GM12878 (cell line): ENCODE measurements around the gene TSC2.

Source experiments
- CEBPB ChIP-seq, 2 experiments: fragments of 150-350 bp in 1 of 2; IDR thresholded peaks; 2 replicates each; pipeline ENCODE4 v1.6.1; 2012 to 2014; ENCODE audit warnings: low read depth in 2 of 2, low read length in 2 of 2, borderline replicate concordance in 1 of 2, inconsistent platforms in 1 of 2
- CREM ChIP-seq: IDR thresholded peaks from 2 replicates; pipeline ENCODE4 v1.6.1; 2014; ENCODE audit warnings: antibody characterized with exemption, low read depth
- CTCF ChIP-seq, 3 experiments: IDR thresholded peaks in 2 of 3; conservative IDR thresholded peaks in 1 of 3; 2 replicates each; pipeline ENCODE4 v1.5.1; 2011; ENCODE audit warnings: low read depth in 3 of 3, low read length in 3 of 3, mild to moderate bottlenecking in 3 of 3, control low read depth in 2 of 3, moderate library complexity in 2 of 3, inconsistent platforms in 1 of 3, mixed read lengths in 1 of 3; ENCODE audit not compliant: control insufficient read depth in 2 of 3, insufficient read depth in 1 of 3; ENCODE audit errors: extremely low read depth in 1 of 3
- EZH2 ChIP-seq: IDR thresholded peaks from 2 replicates; pipeline ENCODE4 v1.6.1; 2012; ENCODE audit warnings: low read depth, mild to moderate bottlenecking, control low read depth, inconsistent platforms, low read length, borderline replicate concordance; ENCODE audit not compliant: control insufficient read depth
- HDAC2 ChIP-seq: fragments of 200-600 bp; sonication (generic); IDR thresholded peaks from 2 replicates; pipeline ENCODE4 v1.6.1; 2017
- MAX ChIP-seq: IDR thresholded peaks from 2 replicates; pipeline ENCODE4 v1.6.1; 2012; ENCODE audit warnings: low read depth, low read length, improper control_type of control experiment
- NBN ChIP-seq: fragments of 450-650 bp; IDR thresholded peaks from 2 replicates; pipeline ENCODE4 v1.6.1; 2016
- NFYB ChIP-seq: IDR thresholded peaks from 2 replicates; pipeline ENCODE4 v1.6.1; 2011; ENCODE audit warnings: low read depth, mild to moderate bottlenecking, low read length, improper control_type of control experiment, moderate library complexity; ENCODE audit not compliant: insufficient read depth
- POLR2A ChIP-seq: IDR thresholded peaks from 2 replicates; pipeline ENCODE4 v1.6.1; 2011; ENCODE audit warnings: low read depth, mild to moderate bottlenecking, low read length
- POLR2AphosphoS5 ChIP-seq: IDR thresholded peaks from 2 replicates; pipeline ENCODE4 v1.6.1; 2011; ENCODE audit warnings: mild to moderate bottlenecking, low read length, inconsistent platforms
- SKIL ChIP-seq: fragments of 450-650 bp; IDR thresholded peaks from 2 replicates; pipeline ENCODE4 v1.6.1; 2017; ENCODE audit warnings: mild to moderate bottlenecking, low read depth, inconsistent platforms; ENCODE audit not compliant: poor library complexity, severe bottlenecking
- TCF12 ChIP-seq: IDR thresholded peaks from 2 replicates; pipeline ENCODE4 v1.6.1; 2011; ENCODE audit warnings: low read depth, mild to moderate bottlenecking, low read length
- TCF7 ChIP-seq: IDR thresholded peaks from 2 replicates; pipeline ENCODE4 v1.6.1; 2014; ENCODE audit warnings: antibody characterized with exemption, borderline replicate concordance

DNA sequence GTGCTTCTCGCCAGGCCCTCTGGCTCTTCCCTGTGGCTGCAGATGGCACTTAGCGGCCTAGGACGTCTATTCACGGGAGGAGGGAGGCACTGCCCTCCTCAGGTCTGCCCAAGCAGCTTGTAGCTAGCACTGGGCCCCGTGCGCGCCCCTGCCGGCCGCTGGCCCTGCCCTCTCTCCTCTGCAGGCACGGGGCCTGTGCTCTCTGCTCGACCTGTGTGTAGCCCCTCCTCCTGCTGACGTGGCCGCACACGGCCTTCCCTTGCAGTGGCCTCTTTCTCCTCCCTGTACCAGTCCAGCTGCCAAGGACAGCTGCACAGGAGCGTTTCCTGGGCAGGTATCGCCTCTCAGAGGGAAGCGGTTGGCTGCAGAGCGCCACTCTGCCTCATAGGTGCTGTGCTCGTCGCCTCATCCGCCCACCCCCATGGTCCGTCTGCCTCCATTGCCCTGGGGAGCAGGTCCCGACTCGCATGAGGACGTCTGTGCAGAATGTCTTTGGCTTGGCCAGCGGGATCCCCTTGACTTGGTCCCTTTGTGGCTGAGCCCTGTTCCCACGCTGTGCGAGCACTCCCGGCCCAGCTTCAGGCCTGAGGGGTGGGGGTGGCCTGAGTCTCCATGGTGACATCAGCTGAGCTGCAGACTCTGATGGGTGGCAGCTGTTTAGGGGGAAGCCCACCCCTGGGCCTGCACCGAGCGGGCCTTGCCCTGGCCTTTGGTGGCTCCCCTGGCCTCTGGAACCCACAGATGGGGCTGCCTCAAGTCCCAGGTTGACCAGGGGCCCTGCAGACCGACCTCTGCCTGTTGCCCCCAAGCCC lies 34.6 kb downstream of the TSC2 start:
- TF ChIP-seq TCF7 (no peak), POLR2A (no peak), MAX (no peak), HDAC2 (no peak), CREM (no peak), EZH2 (no peak), POLR2AphosphoS5 (no peak), NFYB (no peak), CTCF (IDR thresholded peaks at IDR 0.05 in 2 of 3, conservative IDR thresholded peaks at IDR 0.05 in 1 of 3; ENCODE audit: control insufficient read depth in 2 of 3, extremely low read depth in 1 of 3, insufficient read depth in 1 of 3, low read depth in 3 of 3, low read length in 3 of 3) (no peak), SKIL (no peak), CEBPB (IDR thresholded peaks at IDR 0.05; ENCODE audit: borderline replicate concordance in 1 of 2, low read depth in 2 of 2, low read length in 2 of 2) (no peak), TCF12 (no peak), NBN (no peak)
